Esophagus squamous epithelium (tissue), 4 donors: ENCODE results near the gene AVL9.

Experiments
- POLR2A ChIP-seq, 4 donors: fragments of 450-650 bp; IDR thresholded peaks; one replicate each; pipeline ENCODE4 v1.6.1; 2017; ENCODE audit warnings: antibody characterized with exemption in 4 of 4, mild to moderate bottlenecking in 4 of 4, moderate library complexity in 3 of 4
- TF ChIP-seq, protein P1 (sequence below), 6 experiments: fragments of 450-650 bp in 4 of 6; fragments of 200-600 bp in 2 of 6; sonication (generic) in 2 of 6; IDR thresholded peaks; one replicate each; pipeline ENCODE4 v1.5.1; 2016 to 2019; ENCODE audit warnings: antibody characterized with exemption in 6 of 6, mild to moderate bottlenecking in 4 of 6, moderate library complexity in 4 of 6

DNA sequence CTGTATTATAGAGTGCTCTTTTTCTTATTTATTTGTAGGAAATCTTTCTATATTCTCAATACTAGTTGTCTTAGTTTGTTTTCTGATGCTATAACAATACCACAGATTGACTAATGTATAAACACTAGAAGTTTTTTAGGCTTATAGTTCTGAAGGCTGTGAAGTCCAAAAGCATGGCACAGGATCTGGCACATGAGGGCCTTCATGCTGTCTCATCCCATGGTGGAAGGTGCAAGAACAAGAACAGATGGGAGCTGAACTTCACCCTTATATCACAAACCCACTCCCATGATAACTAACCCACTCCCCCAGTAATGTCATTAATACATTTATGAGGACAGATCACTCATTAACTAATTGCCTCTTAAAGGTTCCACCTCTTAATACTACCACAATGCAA is 109.7 kb downstream of the AVL9 start:
- TF ChIP-seq, protein P1, sequence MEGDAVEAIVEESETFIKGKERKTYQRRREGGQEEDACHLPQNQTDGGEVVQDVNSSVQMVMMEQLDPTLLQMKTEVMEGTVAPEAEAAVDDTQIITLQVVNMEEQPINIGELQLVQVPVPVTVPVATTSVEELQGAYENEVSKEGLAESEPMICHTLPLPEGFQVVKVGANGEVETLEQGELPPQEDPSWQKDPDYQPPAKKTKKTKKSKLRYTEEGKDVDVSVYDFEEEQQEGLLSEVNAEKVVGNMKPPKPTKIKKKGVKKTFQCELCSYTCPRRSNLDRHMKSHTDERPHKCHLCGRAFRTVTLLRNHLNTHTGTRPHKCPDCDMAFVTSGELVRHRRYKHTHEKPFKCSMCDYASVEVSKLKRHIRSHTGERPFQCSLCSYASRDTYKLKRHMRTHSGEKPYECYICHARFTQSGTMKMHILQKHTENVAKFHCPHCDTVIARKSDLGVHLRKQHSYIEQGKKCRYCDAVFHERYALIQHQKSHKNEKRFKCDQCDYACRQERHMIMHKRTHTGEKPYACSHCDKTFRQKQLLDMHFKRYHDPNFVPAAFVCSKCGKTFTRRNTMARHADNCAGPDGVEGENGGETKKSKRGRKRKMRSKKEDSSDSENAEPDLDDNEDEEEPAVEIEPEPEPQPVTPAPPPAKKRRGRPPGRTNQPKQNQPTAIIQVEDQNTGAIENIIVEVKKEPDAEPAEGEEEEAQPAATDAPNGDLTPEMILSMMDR (IDR thresholded peaks at IDR 0.05), result no peak
- TF ChIP-seq POLR2A (IDR thresholded peaks at IDR 0.05), result no peak
